Stimulated activated CD8-positive, alpha-beta memory T cell treated with anti-CD3 and anti-CD28 coated beads, Interleukin-7, amount 100 ng/mL, for 24 hours (primary cell): Measurements from ENCODE around the gene SASH3.
A peak's percentile ranks its signal among the peaks of the same experiment; 100 is the strongest.

Experiments used
- DNase-seq: peaks from one replicate; pipeline ENCODE4 v3.0.0-alpha.2; 2020; ENCODE audit warnings: low read depth

Gene SASH3

GRCh38 chrX:129808829-129809796, 29.4 kb downstream of the SASH3 start:
- no peak for DNase-seq

GRCh38 chrX:129813662-129814368, 34.1 kb downstream of the SASH3 start:
- no peak for DNase-seq

GRCh38 chrX:129818123-129818522, 38.4 kb downstream of the SASH3 start:
- DNase-seq: no peak

GRCh38 chrX:129823115-129823514, 43.4 kb downstream of the SASH3 start:
- no peak for DNase-seq

- no peak for DNase-seq
These were observed 43.8 kb downstream of the SASH3 start for GRCh38 chrX:129823522-129823921.

- DNase-seq: no peak
These were observed 44.9 kb downstream of the SASH3 start for GRCh38 chrX:129824620-129825019.

- DNase-seq: no peak
These were observed 46.2 kb downstream of the SASH3 start for GRCh38 chrX:129825746-129826505.

- DNase-seq: no peak
These were observed 50.7 kb downstream of the SASH3 start for GRCh38 chrX:129830494-129830893.

GRCh38 chrX:129831091-129831885, 51.5 kb downstream of the SASH3 start:
- DNase-seq: no peak

- no peak for DNase-seq
These were observed 53.6 kb downstream of the SASH3 start for GRCh38 chrX:129833153-129833990.

GRCh38 chrX:129836827-129837226, 57.1 kb downstream of the SASH3 start:
- no peak for DNase-seq

- DNase-seq: no peak
These were observed 60.6 kb downstream of the SASH3 start for GRCh38 chrX:129840344-129840743.

- DNase-seq: no peak
These were observed 62.9 kb downstream of the SASH3 start for GRCh38 chrX:129842510-129843208.

GRCh38 chrX:129843209-129843458, 63.4 kb downstream of the SASH3 start:
- DNase-seq: no peak

- peak; percentile 56 for DNase-seq
These were observed 63.9 kb downstream of the SASH3 start, which contains the start of gene ZDHHC9 for GRCh38 chrX:129843459-129844306. TSS of gene ZDHHC9 (minus strand) at chrX:129843886. CDS start at chrX:129841945, 1,941 bp downstream.
